GM04503 (cell line): ENCODE data around the gene LRRC74B.
"Not testable (repeated sequence)": the region's sequence is repeated elsewhere in the genome, so short reads cannot be mapped to it uniquely, and the experiment has no call there.

ENCODE experiments used
- DNase-seq: peaks from one replicate; pipeline ENCODE4 v3.0.0-alpha.2; 2012; ENCODE audit warnings: low read depth

The LRRC74B gene

GRCh38 chr22:21032037-21032867, 13.5 kb upstream of the LRRC74B start, which contains the start of gene SLC7A4:
TSS of gene SLC7A4 (minus strand) at chr22:21032561. CDS start at chr22:21031812, 749 bp downstream.
- DNase-seq = no peak

GRCh38 chr22:21032868-21033688, 12.7 kb upstream of the LRRC74B start:
- DNase-seq = no peak

GRCh38 chr22:21033895-21034294, 11.9 kb upstream of the LRRC74B start:
- DNase-seq = no peak

GRCh38 chr22:21034989-21035388, 10.8 kb upstream of the LRRC74B start:
- no peak for DNase-seq

GRCh38 chr22:21038405-21038804, 7.3 kb upstream of the LRRC74B start:
- no peak for DNase-seq

- DNase-seq = not testable (repeated sequence)
These were observed 6.6 kb upstream of the LRRC74B start for GRCh38 chr22:21039158-21039557.

GRCh38 chr22:21041937-21042336, 3.8 kb upstream of the LRRC74B start:
- DNase-seq = no peak

- no peak for DNase-seq
These were observed 2.5 kb upstream of the LRRC74B start for GRCh38 chr22:21042978-21043859.

- no peak for DNase-seq
These were observed 1.7 kb upstream of the LRRC74B start for GRCh38 chr22:21043860-21044535.

GRCh38 chr22:21044931-21045584, 688 bp upstream of the LRRC74B start:
- no peak for DNase-seq

- no peak for DNase-seq
These were observed 1.4 kb downstream of the LRRC74B start for GRCh38 chr22:21047035-21047661.

GRCh38 chr22:21047730-21048129, 2.0 kb downstream of the LRRC74B start:
- DNase-seq = no peak

GRCh38 chr22:21048448-21048847, 2.7 kb downstream of the LRRC74B start:
- not testable (repeated sequence) for DNase-seq

GRCh38 chr22:21048965-21049364, 3.2 kb downstream of the LRRC74B start:
- DNase-seq = not testable (repeated sequence)

- DNase-seq = no peak
These were observed 5.5 kb downstream of the LRRC74B start for GRCh38 chr22:21051145-21051830.

- DNase-seq = no peak
These were observed 6.2 kb downstream of the LRRC74B start for GRCh38 chr22:21051831-21052400.

- no peak for DNase-seq
These were observed 7.1 kb downstream of the LRRC74B start for GRCh38 chr22:21052715-21053459.

- no peak for DNase-seq
These were observed 8.4 kb downstream of the LRRC74B start for GRCh38 chr22:21054046-21054713.
